ENCODE data around the gene NFAM1.
A peak's percentile ranks its signal among the peaks of the same experiment; 100 is the strongest.

NFAM1 gene

DNA sequence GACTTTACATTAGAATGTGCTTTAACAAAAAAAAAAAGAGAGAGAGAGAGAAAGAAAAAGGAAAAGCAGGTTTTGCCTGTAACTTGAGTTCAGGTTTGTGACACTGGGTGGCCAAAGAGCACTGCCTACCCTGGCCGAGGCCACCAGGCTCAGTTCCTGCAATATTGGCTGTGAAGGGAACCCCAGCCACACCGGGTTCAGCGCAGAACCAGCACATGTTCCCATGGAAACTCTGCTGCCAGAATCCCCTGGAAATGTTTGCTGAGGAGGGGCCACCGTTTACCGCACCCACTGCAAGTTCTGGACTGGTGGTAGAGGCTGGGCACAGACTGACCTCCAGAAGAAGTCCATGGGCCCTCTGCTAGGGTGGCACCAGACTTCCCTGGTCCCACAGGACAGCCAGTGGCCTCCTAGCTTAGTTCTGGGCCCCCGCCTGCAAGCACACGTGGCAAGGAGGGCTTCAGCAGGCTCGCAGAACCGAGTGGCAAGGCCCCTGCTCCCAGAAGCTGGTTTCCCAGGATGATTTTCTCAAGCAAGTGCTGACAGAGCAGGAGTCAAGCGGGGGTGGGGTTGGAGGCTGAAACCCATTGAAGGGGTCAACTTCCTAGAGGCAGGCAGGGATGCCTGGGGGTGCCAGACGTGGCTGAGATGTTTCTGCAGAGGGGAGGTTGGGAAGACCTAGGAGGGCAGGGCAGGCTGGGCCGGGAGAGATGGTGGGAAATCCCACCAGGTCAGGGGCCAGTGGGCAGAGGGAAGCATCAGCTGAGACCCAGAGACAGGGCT, 51.2 kb downstream of the NFAM1 start:
- no peak for DNase-seq

DNA sequence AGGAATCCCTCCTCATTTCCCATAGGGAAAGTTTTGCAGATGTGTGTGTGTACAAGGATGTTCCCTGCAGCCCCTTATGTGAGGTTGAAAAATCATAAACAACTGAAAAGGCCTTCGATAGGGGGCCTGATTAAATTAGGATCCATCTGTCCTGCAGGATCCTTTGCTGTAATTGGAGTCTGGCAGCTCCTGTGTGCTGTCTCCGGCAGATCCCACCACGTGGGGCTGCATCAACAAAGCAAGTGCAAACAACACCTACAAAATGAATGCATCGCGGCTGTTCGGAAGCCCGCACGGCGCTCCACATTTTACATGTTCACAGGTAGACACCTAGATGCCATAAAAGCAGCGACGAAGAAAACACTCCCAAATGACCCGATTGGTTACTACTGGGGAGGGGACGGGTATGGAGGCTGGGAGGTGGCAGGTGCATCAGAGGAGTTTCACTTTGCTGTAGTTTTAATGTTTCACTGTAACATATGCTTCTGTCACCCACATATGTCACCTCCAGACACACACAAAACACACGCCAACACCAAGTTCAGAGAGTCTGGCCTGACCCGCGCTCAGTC, 52.2 kb downstream of the NFAM1 start:
- no peak for DNase-seq

DNA sequence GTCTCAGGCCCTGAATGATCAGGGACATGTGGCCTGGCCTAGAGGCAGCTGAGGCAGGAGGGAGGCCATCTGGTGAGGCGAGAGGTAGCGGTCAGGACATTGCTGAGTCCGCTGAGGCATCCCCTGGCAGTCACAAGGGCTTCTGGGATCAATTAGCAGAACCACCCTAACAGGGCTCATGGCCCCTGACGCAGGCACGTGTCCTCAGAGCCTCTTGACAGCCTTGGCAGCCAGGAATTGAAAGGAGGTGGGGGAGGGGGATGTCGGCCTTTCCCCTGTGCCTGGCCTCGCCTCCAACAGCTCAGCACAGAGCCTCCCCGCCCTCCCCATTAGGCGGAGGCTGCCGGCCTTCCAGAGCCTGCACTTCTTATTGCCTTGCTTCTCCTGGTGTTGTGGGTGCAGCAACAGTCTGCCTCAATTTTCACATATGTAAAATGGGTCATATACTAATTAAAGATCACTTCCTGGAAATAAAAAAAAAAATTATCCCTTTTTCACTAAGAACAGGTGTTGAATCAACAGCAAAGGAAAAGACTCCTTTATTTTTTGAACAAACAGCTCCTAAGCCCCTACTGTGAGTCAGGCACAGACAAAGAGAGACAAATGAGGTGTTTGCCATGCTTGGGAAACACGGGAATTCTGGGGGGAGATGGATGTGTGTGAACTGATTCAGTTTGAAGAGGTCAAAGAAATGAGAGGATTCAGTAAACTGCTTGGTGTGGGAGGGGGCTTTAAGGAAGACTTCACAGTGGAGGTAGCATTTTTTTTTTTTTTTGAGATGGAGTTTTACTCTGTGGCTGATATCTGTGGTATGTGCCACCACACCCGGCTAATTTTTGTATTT, 55.3 kb downstream of the NFAM1 start:
- DNase-seq: peak in 1 of 2 donors; percentile 25

DNA sequence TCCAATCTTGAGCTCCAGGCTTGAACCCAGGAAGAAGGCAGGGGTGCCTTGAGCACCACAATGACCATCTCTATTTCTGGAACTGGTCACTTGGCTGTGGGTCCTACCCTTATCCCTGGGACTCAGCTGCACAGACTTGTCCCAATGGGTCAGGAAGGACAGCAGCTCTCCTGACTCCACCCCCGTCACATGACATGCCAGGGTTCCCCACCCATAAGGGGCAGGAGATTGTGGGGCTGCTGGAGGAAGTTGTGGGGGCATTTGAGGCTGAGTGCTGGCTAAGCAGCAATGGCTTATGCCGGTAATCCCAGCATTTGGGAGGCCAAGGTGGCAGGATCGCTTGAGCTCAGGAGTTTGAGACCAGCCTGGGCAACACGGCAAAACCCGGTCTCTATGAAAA, 56.2 kb downstream of the NFAM1 start:
- no peak for DNase-seq

DNA sequence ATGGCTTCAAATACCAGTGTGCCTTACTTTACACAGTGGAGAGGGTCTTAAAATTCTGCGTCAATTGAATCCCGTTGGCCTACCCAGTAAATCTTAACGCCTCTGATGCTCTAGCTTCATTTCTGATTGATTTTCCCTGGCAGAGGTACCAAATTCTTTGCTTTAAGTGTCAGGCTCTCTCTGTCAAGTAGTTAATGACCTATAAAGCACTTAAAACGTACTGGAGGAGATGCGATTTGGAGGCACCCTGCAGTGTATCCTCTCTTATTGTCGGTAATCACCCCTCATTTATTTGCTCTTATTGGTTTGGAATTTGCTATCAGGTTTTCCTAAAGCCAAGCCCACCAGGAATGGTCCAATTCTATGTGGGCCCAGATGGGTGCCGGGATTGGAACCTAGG, 59.2 kb downstream of the NFAM1 start:
- no peak for DNase-seq

DNA sequence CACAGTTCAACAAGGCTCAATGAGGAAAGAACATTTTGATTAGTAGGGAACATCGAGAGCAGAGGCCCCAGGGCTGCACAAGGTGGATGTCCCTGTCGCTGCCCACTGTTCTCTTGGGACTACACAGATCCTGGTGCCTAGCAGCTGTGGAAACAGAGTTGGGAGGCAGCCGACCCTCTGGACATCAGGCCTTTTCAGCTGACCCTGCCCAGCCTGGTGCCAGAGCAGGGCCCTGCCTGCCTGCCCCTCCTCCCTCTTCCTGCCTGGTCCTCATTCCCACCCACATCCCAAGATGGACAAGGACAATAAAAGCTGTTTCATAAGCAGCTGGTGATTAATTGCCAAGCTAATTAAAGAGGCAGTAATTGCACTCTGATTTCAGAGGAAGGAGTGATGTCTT, 60.7 kb downstream of the NFAM1 start:
- no peak for DNase-seq

DNA sequence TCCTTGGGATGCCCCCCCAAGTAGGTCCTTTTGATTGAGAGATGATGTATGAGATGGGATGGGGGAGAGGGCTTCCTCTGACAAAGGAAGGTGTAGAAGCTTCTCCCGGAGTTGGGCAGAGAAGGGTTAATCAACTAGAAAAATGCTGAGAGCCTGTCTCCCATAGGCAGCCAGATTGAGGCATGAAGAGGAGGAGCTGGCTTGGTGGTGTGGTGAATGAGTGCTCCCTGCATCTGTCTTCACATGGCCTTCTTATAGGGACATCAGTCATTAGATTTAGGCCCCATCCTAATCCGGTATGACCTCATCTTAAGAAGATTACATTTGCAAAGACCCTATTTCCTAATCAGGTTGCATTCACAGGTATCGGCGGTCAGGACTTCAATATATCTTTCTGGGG, 61.1 kb downstream of the NFAM1 start:
- no peak for DNase-seq

DNA sequence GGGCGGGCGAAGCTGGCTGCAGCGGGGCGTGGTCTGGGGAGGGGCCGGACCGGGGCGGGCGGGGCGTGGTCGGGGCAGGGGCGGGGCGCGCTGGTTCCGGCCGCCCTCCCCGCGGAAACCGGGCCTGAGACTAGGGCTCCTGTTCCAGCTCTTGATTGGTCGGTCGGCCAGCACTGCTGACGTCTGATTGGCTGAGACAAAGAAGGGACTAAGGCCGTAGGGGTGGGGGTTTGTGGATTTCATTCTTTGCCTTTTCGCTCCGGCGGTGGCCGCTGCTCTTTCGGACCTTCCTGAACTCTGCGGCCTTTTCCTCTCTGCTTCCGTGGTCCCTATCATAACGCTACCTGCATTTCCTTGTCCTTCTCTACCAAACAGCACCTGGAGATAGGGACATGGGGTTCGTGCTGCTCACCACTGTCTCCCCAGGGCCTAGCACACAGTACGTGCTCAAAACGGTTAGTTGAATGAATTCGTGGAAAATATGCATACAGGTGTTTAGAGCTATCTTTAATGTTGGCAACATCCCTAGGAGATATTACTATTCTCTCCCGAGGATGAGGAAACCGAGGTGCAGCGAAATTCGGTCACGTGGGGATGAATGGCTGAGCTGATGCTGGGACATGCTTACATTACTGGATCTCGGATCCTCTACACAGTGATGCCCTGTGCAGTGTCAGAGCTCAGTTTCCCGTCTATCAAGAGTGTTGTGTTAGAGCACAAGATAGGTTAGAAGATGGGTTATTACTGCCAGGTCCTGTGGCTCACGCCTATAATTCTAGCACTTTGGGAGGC, 62.8 kb downstream of the NFAM1 start:
- peak; percentile 88 to 90 for DNase-seq

DNA sequence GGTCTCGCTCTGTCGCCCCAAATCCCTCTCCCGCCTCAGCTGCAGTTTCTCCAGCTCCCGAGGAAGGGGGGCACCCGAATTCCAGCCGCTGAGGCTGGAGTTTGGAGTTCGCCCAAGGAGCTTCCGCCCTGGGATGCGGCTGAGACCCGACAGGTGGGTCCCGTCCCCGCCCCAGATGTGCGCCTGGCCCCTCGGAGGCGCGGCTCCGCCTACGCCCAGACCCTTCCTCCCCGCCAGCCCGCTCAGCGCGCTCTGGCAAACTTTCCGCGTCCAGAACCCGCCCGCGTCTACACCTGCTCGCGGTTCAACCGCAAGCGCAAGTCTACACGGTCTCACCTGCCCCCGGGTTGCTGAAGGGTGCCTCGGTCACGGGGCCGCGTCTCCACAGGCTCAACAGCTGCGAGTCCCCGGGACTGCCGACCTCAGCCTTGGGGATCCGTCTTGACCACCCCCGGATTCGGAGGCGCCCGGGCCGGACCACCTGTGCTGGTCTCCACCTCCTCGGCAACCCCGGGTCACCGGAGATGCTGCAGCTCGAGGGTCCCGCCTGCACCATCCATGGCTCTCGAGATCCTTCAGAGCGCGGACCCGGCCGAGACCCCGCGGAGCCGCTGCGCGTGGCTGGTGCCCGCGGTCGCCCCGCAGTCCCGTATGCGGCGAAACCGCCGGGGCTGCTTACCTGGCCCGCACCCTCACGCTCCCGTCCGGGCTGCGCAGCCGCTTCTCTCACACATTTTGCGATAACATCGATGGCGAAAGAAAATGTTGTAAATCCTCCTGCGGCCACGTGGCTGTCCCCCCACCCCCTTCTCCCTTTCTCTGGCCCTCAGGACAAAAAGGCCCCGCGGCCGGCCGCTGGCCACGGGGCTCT, 63.6 kb downstream of the NFAM1 start:
- DNase-seq: peak; percentile 29 to 40

DNA sequence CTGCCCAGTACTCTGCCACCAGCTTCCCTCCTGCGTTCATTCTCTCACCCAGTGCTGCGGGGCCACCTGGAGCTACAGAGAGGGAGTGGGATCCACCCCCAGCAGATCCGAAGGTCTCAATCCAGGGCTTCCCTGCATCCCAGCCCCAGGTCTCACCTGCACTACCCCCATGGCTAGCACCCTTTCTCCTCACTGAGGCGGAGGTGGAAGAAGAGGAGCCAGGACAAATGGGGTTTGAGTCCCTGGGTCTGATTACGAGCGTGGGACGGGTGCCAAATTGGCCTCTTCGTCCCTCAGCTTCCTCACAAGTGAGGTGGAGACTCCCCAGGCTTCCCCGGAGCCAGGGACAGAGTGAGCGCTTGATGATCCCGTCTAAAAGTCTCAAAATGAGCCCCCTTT, 64.2 kb downstream of the NFAM1 start:
- no peak for DNase-seq

DNA sequence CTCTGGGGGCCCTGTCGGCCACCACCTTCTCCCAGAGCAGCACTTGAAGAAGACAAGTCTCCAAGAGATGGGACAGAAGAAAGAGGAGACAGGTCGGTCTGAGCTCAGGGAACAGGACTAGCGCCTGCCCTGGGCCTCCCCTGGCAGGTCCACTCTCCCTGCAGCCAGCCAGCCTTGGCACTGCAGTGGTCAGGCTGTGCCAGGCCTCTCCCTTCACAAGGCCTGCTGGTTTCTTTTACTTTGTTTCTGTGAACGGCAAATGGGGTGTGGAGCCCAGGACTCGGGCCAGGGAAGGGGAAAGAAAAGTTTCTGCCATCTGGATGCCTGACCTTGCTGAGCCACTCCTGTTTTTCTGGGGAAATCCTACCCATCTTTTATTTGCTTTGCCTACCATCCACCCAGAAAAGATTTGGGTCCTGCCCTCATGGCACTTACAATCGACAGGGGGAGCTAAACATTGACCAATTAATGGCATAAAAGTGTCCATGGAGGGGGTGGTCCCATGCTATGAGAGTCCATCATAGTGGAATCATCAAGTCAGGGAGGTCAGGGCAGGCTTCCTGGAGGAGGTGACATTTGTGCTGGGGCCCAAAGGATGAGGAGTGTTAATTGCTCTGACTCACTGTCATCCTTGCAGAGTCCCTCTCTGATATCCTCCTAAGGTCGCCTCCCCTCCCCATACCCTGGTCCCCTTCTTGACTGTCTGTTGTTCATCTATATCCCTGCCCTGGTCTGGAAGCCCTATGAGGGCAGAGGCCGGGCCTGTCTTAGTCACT, 65.2 kb downstream of the NFAM1 start:
- DNase-seq: no peak

DNA sequence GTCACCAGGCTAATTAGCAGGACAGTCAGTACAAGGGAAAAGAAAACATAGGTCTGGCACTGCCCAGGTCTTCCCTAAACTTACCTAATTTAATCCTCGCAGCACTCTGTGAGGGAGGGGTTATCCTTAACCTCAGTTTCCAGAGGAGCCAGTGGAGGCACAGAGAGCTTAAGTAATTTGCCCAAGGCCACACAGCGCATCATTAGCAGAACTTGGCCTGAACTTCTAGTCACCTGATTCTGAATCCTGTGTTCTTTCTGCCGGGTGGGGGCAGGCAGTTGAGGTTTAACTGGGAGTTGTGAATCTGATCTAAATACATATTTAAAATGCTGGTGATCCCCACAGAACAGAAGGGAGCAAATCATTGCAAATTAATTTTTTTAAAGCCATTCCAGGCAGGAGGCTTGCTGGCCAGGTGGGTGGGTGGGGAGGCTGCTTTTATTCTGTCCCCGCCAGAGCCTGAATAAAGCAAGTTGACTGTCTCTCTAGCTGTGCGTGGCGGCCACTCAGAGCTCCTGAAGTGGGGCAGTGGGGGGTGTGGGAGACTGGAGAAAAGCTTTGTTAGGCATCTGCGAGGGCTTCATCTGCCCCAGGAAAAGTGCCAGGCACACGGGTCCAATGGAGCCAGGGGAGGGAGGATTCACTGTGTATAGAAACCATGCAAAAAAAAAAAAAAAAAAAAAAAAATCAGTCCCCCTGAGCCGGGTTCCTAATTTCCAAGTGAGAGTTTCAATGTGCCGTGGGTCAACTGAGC, 66.1 kb downstream of the NFAM1 start:
- no peak for DNase-seq

DNA sequence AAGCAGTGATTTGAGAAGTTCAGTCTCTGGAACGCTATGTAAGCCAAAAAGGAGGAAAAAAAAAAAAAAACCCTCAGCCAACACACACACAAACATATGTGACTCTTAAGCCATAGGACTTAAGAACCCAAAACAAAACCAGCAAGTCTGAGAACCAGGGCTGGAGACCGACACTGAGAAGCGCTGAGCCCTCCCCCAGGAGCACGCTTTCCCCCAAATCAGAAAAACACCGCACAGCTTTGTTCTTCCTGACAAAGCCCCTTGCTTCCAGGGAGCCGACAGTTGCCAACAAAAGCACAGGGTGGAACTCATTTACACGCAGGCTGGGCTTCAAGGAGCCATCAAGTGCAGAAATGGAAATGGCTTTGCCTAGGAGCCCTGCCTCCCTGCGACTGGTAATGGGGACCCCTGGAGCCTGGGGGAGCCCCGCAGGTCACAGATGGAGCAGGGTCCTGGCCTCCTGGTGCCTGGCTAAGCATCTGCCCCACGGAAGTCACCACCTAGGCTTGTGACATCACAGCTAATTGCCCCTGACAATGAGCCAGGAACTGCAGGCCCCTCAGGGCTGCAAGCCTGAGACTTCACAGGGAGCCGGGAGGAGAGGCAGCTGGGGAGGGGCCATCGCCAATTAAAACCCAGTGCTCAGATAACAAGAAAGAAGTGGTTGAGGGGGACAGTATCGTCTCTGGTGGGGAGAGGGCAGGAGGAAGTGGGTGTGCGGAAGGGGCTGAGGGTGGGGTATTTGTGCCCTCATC, 66.9 kb downstream of the NFAM1 start:
- no peak for DNase-seq

DNA sequence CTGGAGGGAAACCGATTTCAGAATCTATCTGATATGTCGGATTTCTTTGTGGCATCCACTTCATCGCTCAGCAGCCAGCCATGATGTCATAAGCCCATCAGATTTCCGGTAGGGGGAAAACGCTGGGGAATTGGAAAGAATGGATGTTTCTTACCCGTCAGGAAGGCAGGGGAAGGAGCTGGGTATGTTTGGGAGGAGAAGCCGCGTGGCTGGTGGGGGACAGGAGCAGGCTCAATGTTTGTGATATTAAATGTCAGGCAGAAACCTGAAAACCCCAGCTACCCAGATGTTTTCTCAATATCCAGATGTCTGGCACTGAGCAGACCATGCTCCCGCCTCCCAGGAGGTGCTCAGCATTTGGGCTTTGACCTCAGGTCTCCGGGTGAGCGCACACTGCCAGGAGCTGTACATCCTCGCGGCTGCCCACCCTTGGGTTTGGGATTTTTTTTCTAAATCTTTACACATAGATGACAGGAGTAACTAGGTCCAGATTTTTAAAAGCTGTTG, 67.5 kb downstream of the NFAM1 start:
- no peak for DNase-seq

DNA sequence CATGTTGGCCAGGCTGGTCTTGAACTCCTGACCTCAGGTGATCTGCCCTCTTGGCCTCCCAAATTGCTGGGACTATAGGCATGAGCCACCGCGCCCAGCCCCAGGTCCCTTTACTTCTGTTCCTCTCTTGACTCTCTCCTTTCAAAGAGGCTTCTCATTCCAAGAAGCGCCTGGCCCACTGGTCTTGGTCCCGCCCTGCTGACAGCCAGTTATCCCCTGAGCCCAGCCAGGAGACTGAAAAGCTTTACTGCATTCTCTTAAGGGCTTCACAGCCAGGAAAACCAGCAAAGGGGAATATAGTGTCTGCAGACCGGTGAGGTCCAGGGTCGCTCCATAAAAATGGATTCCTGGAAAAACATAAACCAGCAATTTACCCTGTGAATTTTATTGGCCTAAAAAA, 68.3 kb downstream of the NFAM1 start:
- no peak for DNase-seq

DNA sequence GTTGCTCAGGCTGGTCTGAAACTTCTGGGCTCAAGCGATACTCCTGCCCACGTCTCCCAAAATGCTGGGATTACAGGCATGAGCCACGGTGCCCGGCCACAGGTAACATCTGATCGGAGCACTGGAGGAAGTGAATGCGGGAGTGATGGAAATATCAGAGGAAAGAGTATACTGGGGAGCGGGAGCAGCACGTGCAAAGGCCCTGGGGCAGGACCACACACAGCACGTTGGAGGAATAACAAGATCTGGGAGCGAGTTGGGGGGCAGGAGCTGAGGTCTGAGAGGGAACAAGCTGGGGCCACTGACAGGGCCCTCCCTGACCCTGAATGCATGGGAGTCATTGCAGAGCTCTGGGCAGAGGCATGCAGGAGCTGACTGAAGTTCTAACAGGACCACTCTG, 70.7 kb downstream of the NFAM1 start:
- no peak for DNase-seq

DNA sequence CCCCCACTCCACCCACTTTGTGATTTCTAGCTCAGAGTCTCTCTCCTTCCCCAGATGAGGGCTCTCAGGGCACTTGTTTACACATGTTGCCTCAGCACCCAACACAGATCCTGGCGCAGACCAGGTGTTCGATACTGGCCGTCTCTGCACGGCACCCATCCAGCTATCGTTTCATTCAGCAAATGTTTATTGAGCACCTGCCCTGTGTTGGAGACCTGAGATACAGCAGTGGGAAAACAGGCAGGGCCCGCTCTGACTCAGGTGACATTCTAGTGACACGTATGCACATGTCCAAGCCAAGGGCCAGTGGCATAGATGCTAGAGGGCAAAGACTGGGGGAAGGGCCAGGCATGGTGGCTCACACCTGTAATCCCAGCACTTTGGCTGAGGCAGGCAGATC, 71.9 kb downstream of the NFAM1 start:
- DNase-seq: no peak

DNA sequence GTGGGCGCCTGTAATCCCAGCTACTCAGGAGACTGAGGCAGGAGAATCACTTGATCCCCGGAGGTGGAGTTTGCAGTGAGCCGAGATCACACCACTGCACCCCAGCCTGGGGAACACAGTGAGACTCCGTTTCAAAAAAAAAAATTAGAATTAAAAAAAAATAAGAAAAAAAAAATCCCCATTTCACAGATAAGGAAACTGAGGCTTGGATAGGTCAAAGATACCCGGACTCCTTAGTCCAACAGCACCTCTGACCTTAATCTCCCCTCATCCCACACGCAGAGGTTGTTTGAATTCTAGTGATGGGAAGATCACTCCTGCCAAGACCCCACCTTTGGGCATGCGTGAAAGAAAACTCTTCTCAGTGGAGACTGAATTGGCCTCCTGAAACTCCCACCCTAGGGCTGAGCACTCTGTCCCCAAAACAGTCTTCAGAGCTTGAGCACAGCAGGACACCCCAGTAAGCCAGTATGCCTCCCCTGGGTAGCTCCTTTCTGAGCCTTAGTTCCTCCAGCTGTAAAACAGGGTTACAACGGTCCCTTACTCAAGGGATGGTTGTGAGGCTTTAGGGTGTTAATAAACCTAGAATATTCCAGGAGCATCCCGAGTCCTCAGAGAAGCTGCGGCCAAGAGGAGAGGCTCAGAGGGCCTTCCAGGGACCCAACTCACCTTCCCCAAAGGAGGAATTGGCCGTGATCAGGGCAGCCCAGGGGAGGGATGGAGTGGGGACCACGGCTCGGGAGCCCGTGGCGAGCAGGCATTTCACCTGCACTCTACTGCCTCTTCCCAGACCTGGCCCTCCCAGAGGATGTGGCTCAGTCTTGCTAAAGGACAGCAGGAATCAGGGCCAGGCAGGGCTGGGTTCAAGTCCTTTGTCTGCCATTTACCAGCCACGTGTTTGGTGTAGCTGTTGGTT, 73.3 kb downstream of the NFAM1 start:
- no peak for DNase-seq

All from CD4-positive, alpha-beta T cell treated with Interleukin-1 beta for 1 hour (primary cell).